ENCODE measurements around the gene SLC22A23. TPM values are rescaled to one million over a fixed set of nuclear protein-coding genes. Genes with fewer than 3 reads are reported as not detected.

SLC22A23 gene
- total and polyA plus RNA-seq, 8 donors: 4.9 to 27.9 (median 14.2) TPM

DNA sequence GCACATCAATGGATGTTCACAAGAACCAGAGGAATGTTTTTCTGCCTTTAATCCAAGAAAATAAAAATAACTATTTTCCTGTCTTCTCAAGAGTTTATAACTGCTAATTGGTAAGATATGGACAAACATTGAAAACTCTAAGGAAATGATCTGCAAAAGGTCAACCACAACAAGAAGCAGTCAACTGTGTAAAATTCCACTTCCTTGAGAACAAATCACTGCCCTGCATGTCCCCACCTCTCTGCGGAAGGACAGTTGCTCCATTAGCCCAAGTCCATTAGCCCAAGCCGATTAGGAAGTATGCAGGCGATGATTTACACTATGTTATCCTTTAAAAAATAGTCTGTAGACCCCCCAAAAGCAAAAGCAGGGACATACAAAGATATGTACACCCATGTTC, 27.6 kb downstream of the SLC22A23 start:
- no peak for DNase-seq
- intact Hi-C loops (cut with DNase I): no loop called here
- no peak for FAIRE-seq

GRCh38 chr6:3428700-3429099, 28.1 kb downstream of the SLC22A23 start:
- 77 to 82% methylated on average over 3 of the region's 3 CpGs for WGBS, 2 donors
- Histone ChIP-seq H3K27ac (no peak overlapping the region), H3K4me3 (no peak overlapping the region), H3K27me3 (no peaks in the 10 kb centered on the region), H3K4me1 (peaks cover 3 to 14% (median 4%) of the 10 kb centered on the region in 3 donors), H3K9me3 (no peaks in the 10 kb centered on the region), H3K36me3 (no peaks in the 10 kb centered on the region)
- intact Hi-C loops (cut with DNase I): no loop called here
- ATAC-seq (no peak), FAIRE-seq (no peak), DNase-seq (no peak)
- TF ChIP-seq CTCF (IDR thresholded peaks at IDR 0.05): no peak

More for the DNA sequence above, 27.6 kb downstream of the SLC22A23 start:
- no peaks in the 10 kb centered on the region for H3K27me3 ChIP-seq
- no peak for ATAC-seq
- 91 to 92% methylated on average over 3 of the region's 3 CpGs for WGBS, 2 donors
- H3K36me3 ChIP-seq: no peaks in the 10 kb centered on the region
- peaks cover 3 to 14% (median 4%) of the 10 kb centered on the region in 3 donors for H3K4me1 ChIP-seq
- H3K27ac ChIP-seq: no peak overlapping the region
- H3K4me3 ChIP-seq: no peak overlapping the region
- no peaks in the 10 kb centered on the region for H3K9me3 ChIP-seq
- no peak for TF ChIP-seq CTCF (IDR thresholded peaks at IDR 0.05)

DNA sequence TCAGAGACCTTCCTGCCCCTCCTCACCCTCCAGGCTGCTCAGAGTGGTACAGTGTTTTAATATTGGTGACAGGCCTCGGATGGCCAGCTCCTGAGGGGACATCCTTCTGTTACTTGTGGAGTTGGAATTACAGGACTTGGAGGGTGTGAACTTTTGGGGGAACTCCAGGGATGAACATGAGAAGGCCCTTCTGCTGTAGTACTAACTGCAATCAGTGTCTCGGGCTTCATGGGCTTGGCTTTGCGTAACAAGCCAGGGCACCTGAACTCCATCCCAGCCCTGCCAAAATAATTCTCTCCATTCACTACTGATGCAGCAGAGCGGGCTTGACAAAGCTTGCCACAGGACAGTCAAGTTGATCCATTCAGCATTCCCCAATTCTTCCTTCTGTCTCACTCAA, 28.6 kb downstream of the SLC22A23 start:
- Histone ChIP-seq H3K9me3 (no peaks in the 10 kb centered on the region), H3K36me3 (no peaks in the 10 kb centered on the region), H3K4me3 (no peak overlapping the region), H3K27ac (no peak overlapping the region), H3K4me1 (peaks cover 3 to 14% (median 4%) of the 10 kb centered on the region in 3 donors), H3K27me3 (no peaks in the 10 kb centered on the region)
- intact Hi-C loops (cut with DNase I): no loop called here
- FAIRE-seq (no peak), DNase-seq (no peak), ATAC-seq (no peak)
- 93 to 98% methylated on average over 4 of the region's 4 CpGs for WGBS, 2 donors
- no peak for TF ChIP-seq CTCF (IDR thresholded peaks at IDR 0.05)

DNA sequence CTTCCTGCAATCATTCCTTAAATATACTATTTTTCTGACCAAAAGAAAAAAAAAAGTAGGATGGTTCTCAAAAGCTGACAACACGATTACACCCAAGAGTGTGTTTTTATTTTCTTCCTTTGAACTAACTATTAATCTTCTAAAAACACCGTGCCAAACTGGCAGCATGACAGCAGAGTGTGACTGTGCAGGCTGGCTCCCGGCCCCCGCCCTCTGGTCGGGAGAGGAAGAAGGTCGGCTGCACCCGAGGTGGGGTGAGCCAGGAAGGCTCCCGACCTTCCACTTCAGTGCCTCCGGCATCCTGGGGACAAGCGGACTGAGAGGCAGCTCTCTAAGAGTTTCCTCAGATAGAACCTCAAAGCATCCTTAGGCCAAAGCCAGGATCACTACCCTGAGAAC, 29.2 kb downstream of the SLC22A23 start:
- peaks cover 3 to 14% (median 4%) of the 10 kb centered on the region in 3 donors for H3K4me1 ChIP-seq
- no peak for FAIRE-seq
- intact Hi-C loops (cut with DNase I): no loop called here
- H3K36me3 ChIP-seq: no peaks in the 10 kb centered on the region
- no peak overlapping the region for H3K4me3 ChIP-seq
- peak; percentile 88 to 92 (median 92) for ATAC-seq
- H3K27ac ChIP-seq: no peak overlapping the region
- TF ChIP-seq CTCF (IDR thresholded peaks at IDR 0.05): no peak
- 9 to 11% methylated on average over 10 of the region's 10 CpGs for WGBS, 2 donors
- DNase-seq: peak; percentile 74 to 88 (median 82)
- no peaks in the 10 kb centered on the region for H3K27me3 ChIP-seq
- H3K9me3 ChIP-seq: no peaks in the 10 kb centered on the region

- 39 to 48% methylated on average over 20 of the region's 20 CpGs for WGBS, 2 donors
- H3K4me1 ChIP-seq: peaks cover 3 to 14% (median 4%) of the 10 kb centered on the region in 3 donors
- H3K36me3 ChIP-seq: no peaks in the 10 kb centered on the region
- intact Hi-C loops (cut with DNase I): no loop called here
- FAIRE-seq: no peak
- no peak for DNase-seq
- no peak for TF ChIP-seq CTCF (IDR thresholded peaks at IDR 0.05)
- no peak overlapping the region for H3K4me3 ChIP-seq
- H3K27me3 ChIP-seq: no peaks in the 10 kb centered on the region
- H3K9me3 ChIP-seq: no peaks in the 10 kb centered on the region
- ATAC-seq: peak; percentile 51 to 63 (median 53)
- peak overlapping the region in 1 of 4 donors; percentile 14 for H3K27ac ChIP-seq
These were observed 29.7 kb downstream of the SLC22A23 start for GRCh38 chr6:3426927-3427686.
